Measurements from ENCODE around the gene SPO11. TPM values are rescaled to one million over a fixed set of nuclear protein-coding genes. Genes with fewer than 3 reads are reported as not detected.
"Not testable (repeated sequence)": the region's sequence is repeated elsewhere in the genome, so short reads cannot be mapped to it uniquely, and the experiment has no call there.

Gene SPO11
- total and polyA plus RNA-seq, 2 of the 8 experiments (the other 6 are each of a cell fraction or from before 2014, with no cell fraction given), result not detected

DNA sequence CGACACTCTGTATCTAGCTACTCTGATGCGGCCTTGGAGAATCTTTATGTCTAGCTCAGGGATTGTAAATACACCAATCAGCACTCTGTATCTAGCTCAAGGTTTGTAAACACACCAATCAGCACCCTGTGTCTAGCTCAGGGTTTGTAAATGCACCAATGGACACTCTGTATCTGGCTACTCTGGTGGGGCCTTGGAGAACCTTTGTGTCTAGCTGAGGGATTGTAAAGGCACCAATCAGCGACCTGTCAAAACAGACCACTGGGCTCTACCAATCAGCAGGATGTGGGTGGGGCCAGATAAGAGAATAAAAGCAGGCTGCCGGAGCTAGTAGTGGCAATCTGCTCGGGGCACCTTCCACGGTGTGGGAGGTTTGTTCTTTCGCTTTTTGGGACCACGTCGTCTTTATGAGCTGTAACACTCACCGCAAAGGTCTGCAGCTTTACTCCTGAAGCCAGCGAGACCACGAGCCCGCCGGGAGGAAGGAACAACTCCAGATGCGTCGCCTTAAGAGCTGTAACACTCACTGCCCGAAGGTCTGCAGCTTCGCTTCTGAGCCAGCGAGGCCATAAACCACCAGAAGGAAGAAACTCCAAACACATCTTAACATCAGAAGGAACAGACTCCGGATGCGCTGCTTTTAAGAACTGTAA, 19.4 kb downstream of the SPO11 start:
- H3K4ac ChIP-seq (replicated peaks; ENCODE audit: insufficient read length, low read depth, low read length); H3K14ac ChIP-seq (ENCODE audit: insufficient read length); H2AK5ac ChIP-seq (ENCODE audit: low read depth, low read length); FAIRE-seq; H3K23ac ChIP-seq (ENCODE audit: insufficient read length); H4K8ac ChIP-seq (ENCODE audit: extremely low read depth, insufficient read depth, low read length); H3K23me2 ChIP-seq (ENCODE audit: low read depth, low read length); H2BK20ac ChIP-seq (ENCODE audit: low read length); H2BK12ac ChIP-seq (ENCODE audit: low read depth, low read length); H3K27me3 ChIP-seq (replicated peaks in 1 of 4; ENCODE audit: control insufficient read depth in 3 of 4, extremely low read depth in 1 of 4, insufficient read depth in 3 of 4, low read length in 3 of 4); H3K56ac ChIP-seq (replicated peaks; ENCODE audit: insufficient read length, low read depth, low read length); H2BK120ac ChIP-seq (replicated peaks; ENCODE audit: low read depth, low read length); H2BK15ac ChIP-seq (ENCODE audit: low read length); H3K9ac ChIP-seq (replicated peaks in 1 of 4; ENCODE audit: extremely low read depth in 1 of 4, low read depth in 3 of 4, low read length in 3 of 4); DNase-seq (ENCODE audit: low read depth in 1 of 2, low spot score in 2 of 2); H2BK5ac ChIP-seq (ENCODE audit: low read depth, low read length); H3K4me2 ChIP-seq (ENCODE audit: insufficient read depth in 1 of 2, low read depth in 2 of 2, low read length in 2 of 2); H3K18ac ChIP-seq (ENCODE audit: extremely low read depth, low read length); POLR2A ChIA-PET (ENCODE audit: partially characterized antibody); H4K20me1 ChIP-seq (replicated peaks in 1 of 2; ENCODE audit: control insufficient read depth in 1 of 2, insufficient read depth in 2 of 2, low read length in 2 of 2); H3K9me3 ChIP-seq (ENCODE audit: insufficient read depth in 2 of 2, low read depth in 1 of 2, low read length in 1 of 2); H3K27ac ChIP-seq (ENCODE audit: low read depth, low read length); H4K5ac ChIP-seq (ENCODE audit: insufficient read length, low read depth, low read length); H3K4me3 ChIP-seq (ENCODE audit: extremely low read depth in 1 of 4, insufficient read depth in 2 of 4, low read depth in 3 of 4, low read length in 4 of 4); H2AFZ ChIP-seq (ENCODE audit: low read length); H4K91ac ChIP-seq (replicated peaks; ENCODE audit: insufficient read length, low read length); H3K4me1 ChIP-seq (replicated peaks in 1 of 4; ENCODE audit: control insufficient read depth in 3 of 4, insufficient read depth in 4 of 4, low read length in 3 of 4): not testable (repeated sequence)
- peaks cover 3 to 14% (median 5%) of the 10 kb centered on the region in 4 experiments; a peak in 7 of 8 replicates for H3K36me3 ChIP-seq (ENCODE audit: control insufficient read depth in 2 of 4, insufficient read depth in 4 of 4, low read length in 3 of 4)
- 96% methylated on average over 18 of the region's 21 CpGs; no CpG with 5 or more reads in 1 of the 2 experiments for WGBS, 2 experiments (ENCODE audit: extremely low coverage in 1 of 2, insufficient coverage in 1 of 2, insufficient read length in 1 of 2, insufficient replicate concordance in 2 of 2, low coverage in 1 of 2, low lambda C conversion rate in 2 of 2, missing lambda C conversion rate in 1 of 2)
- H3K79me2 ChIP-seq (ENCODE audit: control insufficient read depth in 1 of 2, insufficient read depth in 2 of 2, low read length in 2 of 2), result peaks cover 17 to 30% of the 10 kb centered on the region in 2 experiments
- CTCF ChIA-PET (ENCODE audit: partially characterized antibody), result interaction anchor here (0.8 to 6.5 kb wide), 13 partner anchors 9 to 257 kb away, joined by 3 to 83 read pairs (median 4); partner anchors contain the start of gene SPO11
- H3K79me1 ChIP-seq (ENCODE audit: low read depth, low read length), result peaks cover 14% of the 10 kb centered on the region

Measured in H1 (cell line).